HEK293 (cell line): ENCODE measurements around the gene PCDHGC5.

Experiments used
- PRDM1 ChIP-seq: fragments of 450-650 bp; formaldehyde crosslinking; IDR thresholded peaks from 2 replicates; pipeline ENCODE4; 2016; ENCODE audit warnings: missing biosample characterization, missing genetic modification characterization
- SCRT2 ChIP-seq: fragments of 450-650 bp; formaldehyde crosslinking; IDR thresholded peaks from 2 replicates; pipeline ENCODE4 v1.5.1; 2016; ENCODE audit warnings: missing biosample characterization, missing genetic modification characterization
- SP3 ChIP-seq: fragments of 450-650 bp; formaldehyde crosslinking; IDR thresholded peaks from 2 replicates; pipeline ENCODE4 v1.5.1; 2016; ENCODE audit warnings: missing biosample characterization, missing genetic modification characterization
- YY1 ChIP-seq: fragments of 450-650 bp; formaldehyde crosslinking; IDR thresholded peaks from 2 replicates; pipeline ENCODE4 v1.5.1; 2018; ENCODE audit warnings: missing biosample characterization, missing genetic modification characterization
- ZNF10 ChIP-seq: fragments of 450-650 bp; formaldehyde crosslinking; IDR thresholded peaks from 2 replicates; pipeline ENCODE4 v1.5.1; 2017; ENCODE audit warnings: missing biosample characterization, missing genetic modification characterization
- ZNF121 ChIP-seq: fragments of 450-650 bp; formaldehyde crosslinking; IDR thresholded peaks from 2 replicates; pipeline ENCODE4 v1.5.1; 2016; ENCODE audit warnings: missing biosample characterization, missing genetic modification characterization
- ZNF175 ChIP-seq: fragments of 450-650 bp; formaldehyde crosslinking; IDR thresholded peaks from 2 replicates; pipeline ENCODE4 v1.5.1; 2016; ENCODE audit warnings: missing biosample characterization, missing genetic modification characterization
- ZNF488 ChIP-seq: fragments of 450-650 bp; formaldehyde crosslinking; IDR thresholded peaks from 2 replicates; pipeline ENCODE4 v1.5.1; 2016; ENCODE audit warnings: missing biosample characterization, missing genetic modification characterization
- ZNF580 ChIP-seq: fragments of 450-650 bp; formaldehyde crosslinking; IDR thresholded peaks from 2 replicates; pipeline ENCODE4 v1.5.1; 2016; ENCODE audit warnings: missing biosample characterization, missing genetic modification characterization
- ZNF704 ChIP-seq: fragments of 450-650 bp; formaldehyde crosslinking; IDR thresholded peaks from 2 replicates; pipeline ENCODE4 v1.5.1; 2016; ENCODE audit warnings: missing biosample characterization, missing genetic modification characterization

GRCh38 chr5:141503681-141504080 lies 14.8 kb downstream of the PCDHGC5 start:
- TF ChIP-seq PRDM1 (tag by site-specific recombination) = no peak
- TF ChIP-seq ZNF488 (tag by site-specific recombination) = no peak
- TF ChIP-seq ZNF121 (tag by site-specific recombination) = no peak
- no peak for TF ChIP-seq SP3
- no peak for TF ChIP-seq ZNF580 (tag by site-specific recombination)
- TF ChIP-seq ZNF175 (tag by site-specific recombination) = no peak
- TF ChIP-seq SCRT2 = no peak
- no peak for TF ChIP-seq ZNF704 (tag by site-specific recombination)
- TF ChIP-seq ZNF10 = no peak
- TF ChIP-seq YY1 = no peak
